ENCODE measurements around the gene CD207.

CD207 gene

GRCh38 chr2:70807102-70807827, 28.4 kb downstream of the CD207 start:
- TF ChIP-seq TAF1 (IDR thresholded peaks at IDR 0.05; ENCODE audit: borderline replicate concordance, insufficient read depth, low read length) (no peak), FOXP2 (optimal IDR thresholded peaks at IDR 0.05; ENCODE audit: borderline replicate concordance, extremely low read depth, extremely low read length, insufficient read depth) (no peak), REST (IDR thresholded peaks at IDR 0.05; ENCODE audit: insufficient read depth in 1 of 2, low read depth in 2 of 2, low read length in 2 of 2) (no peak)

- TF ChIP-seq SIN3A (IDR thresholded peaks at IDR 0.05; ENCODE audit: borderline replicate concordance, insufficient read depth, low read length) (no peak), REST (IDR thresholded peaks at IDR 0.05; ENCODE audit: insufficient read depth in 1 of 2, low read depth in 2 of 2, low read length in 2 of 2) (no peak)
Observed at GRCh38 chr2:70806620-70807019, 29.0 kb downstream of the CD207 start.

- no peak for TF ChIP-seq FOXP2 (optimal IDR thresholded peaks at IDR 0.05; ENCODE audit: borderline replicate concordance, extremely low read depth, extremely low read length, insufficient read depth)
- TF ChIP-seq POLR2AphosphoS5 (IDR thresholded peaks at IDR 0.05; ENCODE audit: low read depth, low read length), result no peak
- TF ChIP-seq SIN3A (IDR thresholded peaks at IDR 0.05; ENCODE audit: borderline replicate concordance, insufficient read depth, low read length), result no peak
- no peak for TF ChIP-seq TAF1 (IDR thresholded peaks at IDR 0.05; ENCODE audit: borderline replicate concordance, insufficient read depth, low read length)
- no peak for TF ChIP-seq REST (IDR thresholded peaks at IDR 0.05; ENCODE audit: insufficient read depth in 1 of 2, low read depth in 2 of 2, low read length in 2 of 2)
Observed at GRCh38 chr2:70806013-70806412, 29.6 kb downstream of the CD207 start.

GRCh38 chr2:70801607-70802263, 33.9 kb downstream of the CD207 start:
- no peak for TF ChIP-seq REST (IDR thresholded peaks at IDR 0.05; ENCODE audit: insufficient read depth in 1 of 2, low read depth in 2 of 2, low read length in 2 of 2)
- no peak for TF ChIP-seq SIN3A (IDR thresholded peaks at IDR 0.05; ENCODE audit: borderline replicate concordance, insufficient read depth, low read length)
- TF ChIP-seq TAF1 (IDR thresholded peaks at IDR 0.05; ENCODE audit: borderline replicate concordance, insufficient read depth, low read length), result no peak
- TF ChIP-seq POLR2AphosphoS5 (IDR thresholded peaks at IDR 0.05; ENCODE audit: low read depth, low read length), result no peak
- TF ChIP-seq FOXP2 (optimal IDR thresholded peaks at IDR 0.05; ENCODE audit: borderline replicate concordance, extremely low read depth, extremely low read length, insufficient read depth), result no peak
